Stimulated activated CD4-positive, alpha-beta T cell treated with anti-CD3 and anti-CD28 coated beads, Interleukin-2, amount 100 ng/mL, for 4 hours (primary cell): ENCODE measurements around the gene KRTAP10-2.

Source experiments
- DNase-seq: peaks from one replicate; pipeline ENCODE4 v3.0.0-alpha.2; 2020; ENCODE audit warnings: low read depth

Gene KRTAP10-2

GRCh38 chr21:44526096-44526997 is 25.0 kb downstream of the KRTAP10-2 start:
- DNase-seq, result no peak

DNA sequence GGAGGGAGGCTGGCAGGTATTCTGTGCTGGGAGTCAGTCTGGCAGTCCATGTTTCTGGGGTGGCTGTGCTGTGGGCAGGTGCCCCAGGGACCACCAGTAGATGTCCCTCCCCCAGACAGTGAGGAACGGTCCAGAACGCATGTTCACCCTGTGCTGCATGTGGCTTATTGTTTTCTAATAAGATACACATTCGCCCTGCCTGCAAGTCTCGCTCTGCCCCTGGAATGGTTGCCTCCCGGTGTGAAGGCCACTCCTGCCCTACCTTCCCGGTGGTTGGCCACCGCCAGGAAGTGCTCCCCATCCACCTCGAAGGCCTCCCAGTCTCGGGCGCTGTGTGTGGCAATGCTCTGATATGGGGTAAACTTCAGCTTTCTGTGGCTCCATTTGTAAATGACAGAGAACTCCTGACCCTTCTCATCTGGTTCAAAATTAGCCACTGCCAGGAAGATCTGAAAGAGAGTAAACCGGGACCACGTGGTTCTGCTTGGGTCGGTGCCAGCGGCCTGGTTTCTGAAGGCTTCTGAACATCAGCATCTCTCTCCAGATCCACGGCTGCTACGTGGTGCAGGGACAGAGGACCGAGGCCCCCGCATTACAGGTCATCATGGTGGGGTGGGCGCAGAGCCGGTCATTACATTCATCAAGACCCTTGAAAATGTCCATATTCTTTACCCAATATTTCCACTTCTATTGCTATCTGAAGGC is 25.8 kb downstream of the KRTAP10-2 start:
- no peak for DNase-seq

- DNase-seq, result no peak
Measured at GRCh38 chr21:44524414-44525371, 26.6 kb downstream of the KRTAP10-2 start.

DNA sequence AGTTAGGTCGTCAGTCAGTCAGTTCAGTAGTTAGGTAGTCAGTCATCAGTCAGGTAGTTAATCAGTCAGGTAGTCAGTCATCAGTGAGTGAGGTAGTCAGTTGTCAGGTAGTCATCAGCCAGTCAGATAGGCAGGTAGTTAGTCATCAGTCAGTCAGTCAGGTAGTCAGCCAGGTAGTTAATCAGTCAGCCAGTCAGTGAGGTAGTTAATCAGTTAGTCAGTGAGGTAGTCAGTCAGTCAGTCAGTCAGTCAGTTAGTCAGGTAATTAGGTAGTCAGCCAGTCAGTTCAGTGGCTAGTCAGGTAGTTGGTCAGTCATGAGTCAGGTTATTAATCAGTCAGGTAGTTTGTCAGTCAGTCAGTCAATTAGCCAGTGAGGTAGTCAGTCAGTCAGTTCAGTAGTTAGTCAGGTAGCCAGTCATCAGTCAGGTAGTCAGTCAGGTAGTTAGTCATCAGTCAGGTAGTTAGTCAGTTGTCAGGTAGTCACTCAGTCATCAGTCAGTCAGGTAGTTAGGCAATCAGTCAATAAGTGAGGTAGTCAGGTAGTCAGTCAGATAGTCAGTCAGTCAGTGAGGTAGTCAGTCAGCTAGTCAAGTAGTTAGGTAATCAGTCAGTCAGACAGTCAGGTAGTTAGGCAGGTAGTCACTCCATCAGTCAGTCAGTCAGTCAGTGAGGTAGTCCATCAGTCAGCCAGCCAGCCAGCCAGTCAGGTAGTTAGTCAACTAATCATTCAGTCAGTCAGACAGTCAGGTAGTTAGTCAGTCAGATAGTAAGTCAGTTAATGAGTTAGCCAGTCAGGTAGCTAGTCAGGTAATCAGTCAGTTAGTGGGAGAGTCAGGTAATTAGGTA is 27.5 kb downstream of the KRTAP10-2 start:
- no peak for DNase-seq

GRCh38 chr21:44522753-44523204 is 28.5 kb downstream of the KRTAP10-2 start:
- DNase-seq, result no peak

DNA sequence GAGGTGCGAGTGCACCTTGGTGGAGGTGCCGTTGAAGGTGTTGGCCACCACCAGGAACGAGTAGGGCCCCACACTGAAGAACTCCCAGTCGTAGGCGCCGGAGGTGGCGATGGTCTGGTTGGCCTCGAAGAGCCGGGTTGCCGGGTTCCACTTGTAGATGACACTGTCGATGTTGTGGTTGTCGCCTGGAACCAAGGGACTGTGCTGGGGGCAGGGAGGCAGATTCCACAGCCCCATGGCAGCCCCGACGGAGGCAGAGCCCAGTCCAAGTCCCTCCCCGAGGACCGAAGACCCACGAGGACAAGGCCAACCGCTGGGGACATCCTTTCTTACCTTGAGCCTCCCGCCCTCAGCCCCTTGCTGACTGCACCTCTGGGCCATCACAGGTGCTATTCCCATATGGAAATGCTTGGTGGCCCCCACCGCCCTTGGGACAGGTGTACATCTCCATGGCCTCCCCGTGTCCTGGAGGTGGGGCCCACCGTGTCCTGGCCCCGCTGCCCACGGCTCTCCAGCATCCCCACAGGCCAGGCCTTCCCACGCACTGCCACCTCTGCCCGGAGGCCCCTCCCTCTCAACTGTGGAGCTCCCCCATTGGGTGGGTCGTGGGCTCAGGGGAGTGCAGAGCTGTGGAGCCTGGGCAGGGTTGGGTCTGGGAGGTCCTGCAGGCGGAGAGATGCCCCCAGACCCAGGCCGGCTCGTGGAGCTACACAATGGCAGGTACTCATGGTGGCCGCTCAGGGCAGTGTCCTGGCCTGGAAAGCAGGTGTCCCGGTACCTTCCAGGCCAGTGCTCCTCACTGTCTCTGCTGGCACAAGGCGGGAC is 29.2 kb downstream of the KRTAP10-2 start:
- no peak for DNase-seq

DNA sequence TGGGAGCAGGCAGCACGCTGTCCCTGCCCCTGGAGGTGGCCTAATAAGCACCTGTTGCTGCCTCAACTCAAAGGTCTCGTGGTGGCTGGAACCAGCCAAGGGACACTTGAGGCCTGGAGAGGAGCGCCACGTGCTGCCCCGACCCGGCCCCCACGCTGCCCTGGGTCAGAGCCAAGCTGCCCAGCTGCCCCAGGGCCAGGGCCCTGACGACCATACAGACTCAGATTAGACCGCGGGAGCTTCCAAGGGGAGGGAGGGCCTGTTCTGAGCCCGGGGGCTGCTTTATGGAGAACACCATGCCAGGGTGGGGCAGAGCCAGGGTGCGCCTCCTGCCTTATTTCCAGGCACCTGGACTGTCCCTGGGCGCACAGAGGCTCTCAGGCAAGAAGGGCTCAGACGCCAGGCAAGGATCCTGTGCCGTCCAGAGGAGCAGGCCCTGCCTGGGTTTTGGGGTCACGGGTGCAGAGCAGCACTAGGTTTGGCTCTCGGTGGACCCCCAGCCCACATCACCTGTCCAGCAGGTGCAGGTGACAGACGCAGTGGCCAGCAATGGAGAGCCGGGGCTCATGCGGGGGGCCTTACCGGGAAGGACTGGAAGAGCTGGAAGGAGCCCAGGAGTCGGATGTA is 29.9 kb downstream of the KRTAP10-2 start:
- DNase-seq, result no peak

DNA sequence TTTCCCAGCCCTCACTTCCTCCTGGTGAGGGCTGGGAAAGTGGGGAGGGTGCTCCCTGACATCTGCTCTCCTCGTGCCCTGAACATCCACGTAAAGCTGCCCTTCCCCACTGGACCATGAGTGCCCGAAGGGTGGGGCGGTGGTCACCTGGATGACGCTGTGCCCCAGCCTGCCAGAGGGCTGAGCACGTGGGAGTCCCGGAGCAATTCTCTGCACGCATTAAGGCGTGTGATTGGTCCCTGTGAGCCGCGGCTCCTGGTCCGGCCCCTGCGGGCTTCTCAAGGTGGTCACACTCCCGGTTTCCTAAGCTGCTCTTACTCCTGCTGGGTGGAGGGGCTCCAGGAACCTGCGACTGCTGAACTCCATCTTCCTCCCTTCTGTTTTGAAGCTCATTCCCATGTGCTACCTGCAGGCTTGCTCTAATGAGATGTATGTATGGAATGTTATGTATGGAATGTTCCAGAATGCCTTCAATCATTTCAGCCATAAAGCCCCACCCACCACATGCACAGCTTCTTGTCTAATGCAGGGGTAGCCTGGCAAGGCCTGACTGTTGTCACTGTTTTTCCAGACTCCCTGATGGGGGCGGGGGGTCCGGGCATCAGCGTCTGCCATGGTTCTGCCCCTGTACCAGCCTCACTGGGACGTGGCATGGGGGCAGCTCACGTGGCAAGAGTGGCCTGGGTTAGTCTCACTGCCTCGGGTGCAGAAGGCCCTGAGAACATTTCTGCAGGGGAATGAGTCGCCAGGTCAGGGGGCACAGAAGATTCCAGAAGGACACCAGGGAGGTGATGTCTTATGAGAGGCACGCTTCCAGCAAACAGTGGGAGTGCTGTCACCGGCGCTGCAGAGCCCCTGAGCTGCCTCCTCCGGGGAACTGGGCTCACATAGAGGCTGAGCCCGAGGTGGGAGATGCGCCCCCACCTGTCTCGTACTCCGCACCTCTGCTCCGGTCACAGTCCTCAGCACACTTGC is 30.7 kb downstream of the KRTAP10-2 start:
- no peak for DNase-seq

GRCh38 chr21:44519346-44520325 is 31.7 kb downstream of the KRTAP10-2 start:
- no peak for DNase-seq

DNA sequence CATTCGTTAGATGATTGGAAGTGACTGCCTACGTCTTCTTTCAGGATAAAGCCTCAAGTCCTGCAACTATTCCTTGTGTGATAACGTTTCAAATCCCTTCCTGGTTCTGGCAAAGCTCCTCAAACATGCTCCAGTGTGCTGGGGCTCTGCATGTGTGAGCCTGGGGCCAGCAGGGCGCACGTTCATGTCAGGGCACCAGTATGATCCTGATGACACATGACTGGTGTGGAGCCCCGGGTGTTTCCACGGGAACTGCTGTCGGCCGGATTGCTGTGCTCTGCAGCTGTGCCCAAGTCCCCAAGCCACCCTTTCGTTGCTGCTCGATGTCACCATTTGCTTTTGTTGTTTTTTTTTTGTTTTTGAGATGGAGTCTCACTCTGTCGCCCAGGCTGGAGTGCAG is 32.6 kb downstream of the KRTAP10-2 start:
- no peak for DNase-seq

GRCh38 chr21:44517175-44517899 is 34.0 kb downstream of the KRTAP10-2 start:
- no peak for DNase-seq

DNA sequence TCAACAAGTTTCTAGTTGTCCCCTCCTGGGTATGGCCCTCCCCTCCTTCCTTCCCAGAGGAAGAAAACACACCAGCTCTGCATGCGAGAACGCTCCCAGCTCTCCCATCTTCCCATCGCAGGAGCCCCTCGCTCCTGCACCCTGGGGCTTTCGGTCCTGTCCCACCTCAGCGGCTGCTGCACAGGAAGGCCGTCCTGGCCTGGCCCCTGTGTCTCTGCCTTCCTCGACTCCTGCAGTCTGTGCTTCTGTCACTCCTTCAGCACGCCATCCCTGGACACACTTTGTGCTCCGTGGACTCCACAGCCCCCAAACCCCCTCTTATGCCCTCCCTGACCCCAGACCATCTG is 34.5 kb downstream of the KRTAP10-2 start:
- no peak for DNase-seq

DNA sequence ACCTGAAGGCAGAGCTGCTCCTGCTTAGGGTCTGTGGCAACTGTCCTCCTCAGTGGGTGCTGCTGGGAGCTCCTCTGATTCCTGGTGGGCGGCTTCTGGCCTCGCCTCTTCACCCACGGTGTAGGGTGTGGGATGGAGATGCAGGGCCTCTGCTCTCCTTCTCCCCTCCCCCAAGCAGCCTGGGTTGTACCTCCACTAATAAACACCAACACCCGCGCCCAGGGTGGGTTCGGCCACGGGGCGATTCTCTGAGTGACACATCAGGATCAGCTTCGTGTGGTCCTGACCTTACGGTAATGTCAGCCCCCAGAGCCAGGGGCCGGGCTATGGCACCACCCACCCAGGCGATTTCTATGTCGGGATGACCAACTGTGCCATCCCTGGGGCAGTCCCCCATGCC is 35.0 kb downstream of the KRTAP10-2 start:
- DNase-seq, result no peak

GRCh38 chr21:44515359-44516165 is 35.7 kb downstream of the KRTAP10-2 start:
- no peak for DNase-seq

DNA sequence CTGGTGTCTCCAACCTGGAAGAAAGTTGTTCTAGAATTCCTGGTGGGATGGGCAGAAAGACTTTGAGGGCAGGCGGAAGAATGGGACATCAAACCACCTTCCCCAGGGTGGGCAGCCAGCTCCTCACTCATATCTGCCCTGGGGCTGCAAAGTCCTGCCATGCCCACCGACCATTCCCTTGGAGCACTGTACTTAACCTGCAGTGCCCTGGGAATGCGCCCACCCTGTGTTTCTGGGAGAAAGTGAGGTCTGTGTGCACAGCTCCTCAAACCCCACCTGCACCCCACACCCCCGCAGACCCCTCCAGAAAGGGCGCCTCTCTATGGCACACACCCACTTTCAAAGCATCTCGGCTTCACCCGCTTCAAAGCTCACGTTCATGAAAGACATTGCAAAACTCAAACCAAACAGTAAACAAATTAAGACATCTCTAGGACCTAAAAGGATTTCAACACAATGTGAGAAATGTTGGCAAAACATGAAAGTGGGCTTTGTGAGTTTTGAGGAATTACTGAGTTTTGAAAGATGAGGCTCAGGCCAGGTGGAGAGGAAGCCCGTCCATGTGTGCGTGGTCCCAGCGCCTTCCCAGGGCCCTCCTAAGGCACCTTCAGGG is 36.5 kb downstream of the KRTAP10-2 start:
- DNase-seq, result no peak

- DNase-seq, result no peak
Measured at GRCh38 chr21:44514218-44514520, 37.1 kb downstream of the KRTAP10-2 start.
